ENCODE measurements around the gene EBF4. TPM values are rescaled to one million over a fixed set of nuclear protein-coding genes. Genes with fewer than 3 reads are reported as not detected.

Gene EBF4
- total RNA-seq, 1 experiment from 2014 or later: 11.4 TPM

DNA sequence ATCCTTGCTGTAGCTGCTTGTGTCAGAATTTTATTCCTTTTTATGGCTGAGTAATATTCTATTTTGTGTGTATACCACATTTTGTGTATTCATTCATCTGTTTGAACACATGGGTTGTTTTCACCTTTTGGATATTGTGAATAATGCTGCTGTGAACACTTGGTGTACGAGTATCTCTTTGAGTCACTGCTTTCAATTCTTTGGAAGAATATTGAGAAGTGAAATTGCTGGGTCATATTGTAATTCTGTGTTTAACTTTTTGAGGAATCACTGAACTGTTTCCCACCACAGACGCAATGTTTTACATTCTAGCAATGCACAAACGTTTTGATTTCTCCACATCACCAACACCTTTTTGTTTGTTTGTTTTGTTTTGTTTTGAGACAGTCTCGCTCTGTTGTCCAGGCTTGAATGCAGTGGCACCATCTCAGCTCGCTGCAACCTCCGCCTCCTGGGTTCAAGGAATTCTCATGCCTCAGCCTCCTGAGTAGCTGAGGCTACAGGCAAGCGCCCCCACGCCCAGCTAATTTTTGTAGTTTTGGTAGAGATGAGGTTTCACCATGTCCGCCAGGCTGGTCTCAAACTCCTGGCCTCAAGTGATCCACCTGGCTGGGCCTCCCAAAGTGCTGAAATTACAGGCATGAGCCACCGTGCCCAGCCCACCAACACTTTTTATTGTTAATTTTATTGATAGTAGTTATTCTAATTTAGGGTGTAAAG lies 86.2 kb downstream of the EBF4 start:
- Histone ChIP-seq H3K36me3 (ENCODE audit: control insufficient read depth in 1 of 2, insufficient read depth in 2 of 2, low read length in 2 of 2) (no peaks in the 10 kb centered on the region), H3K4me3 (replicated peaks in 1 of 2; ENCODE audit: low read depth in 1 of 2, low read length in 2 of 2) (no peak overlapping the region), H3K4me1 (ENCODE audit: control insufficient read depth in 1 of 2, insufficient read depth in 2 of 2, low read length in 2 of 2) (no peaks in the 10 kb centered on the region), H3K79me2 (ENCODE audit: insufficient read depth, low read length) (no peaks in the 10 kb centered on the region), H4K20me1 (ENCODE audit: insufficient read depth) (no peaks in the 10 kb centered on the region), H3K9ac (ENCODE audit: low read length) (no peak overlapping the region), H3K27me3 (ENCODE audit: insufficient read depth, low read length) (peaks cover 6% of the 10 kb centered on the region; the same call in 1 of the 2 replicates), H3K9me2 (ENCODE audit: insufficient read depth) (no peaks in the 10 kb centered on the region), H3K4me2 (ENCODE audit: low read length) (no peak overlapping the region), H3K9me3 (ENCODE audit: control insufficient read depth in 1 of 2, insufficient read depth in 1 of 2, low read depth in 1 of 2, low read length in 2 of 2) (no peaks in the 10 kb centered on the region), H3K27ac (ENCODE audit: low read depth, low read length) (no peak overlapping the region), H2AFZ (ENCODE audit: low read depth, low read length, poor library complexity, severe bottlenecking) (no peak overlapping the region)
- no TSS peak for BruUV-seq (replicated peaks)
- CTCF ChIA-PET: no interaction called here
- RAD21 ChIA-PET (ENCODE audit: low non-redundant PET in 1 of 2, low total read pairs in 2 of 2, uncharacterized antibody in 2 of 2, unreplicated experiment in 2 of 2): no interaction called here
- ATAC-seq (no peak), DNase-seq (ENCODE audit: low read depth, low spot score) (no peak)
- TF ChIP-seq ZFX (IDR thresholded peaks at IDR 0.05) (no peak), SIN3A (IDR thresholded peaks at IDR 0.05; ENCODE audit: low read depth) (no peak)
- POLR2A ChIA-PET: no interaction called here
- intact Hi-C loops (cut with micrococcal nuclease): no loop called here

DNA sequence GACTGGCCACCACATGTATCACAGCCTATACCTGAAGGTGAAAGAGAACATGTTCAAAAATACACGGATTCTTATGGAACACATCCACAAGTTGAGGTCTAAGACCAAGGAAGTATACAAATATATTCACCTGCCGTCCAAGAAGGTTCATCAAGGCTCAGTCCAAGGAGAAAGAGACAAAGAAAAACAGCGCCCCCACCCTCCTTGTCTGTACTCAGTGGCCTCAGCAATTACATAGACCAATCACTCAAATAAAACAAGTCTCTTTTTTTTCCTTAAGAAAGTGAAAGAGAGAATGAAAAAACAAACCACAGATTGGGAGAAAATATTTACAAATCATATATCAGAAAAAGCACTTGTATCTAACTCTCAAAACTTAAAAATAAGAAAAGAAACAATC lies 88.4 kb downstream of the EBF4 start:
- intact Hi-C loops (cut with micrococcal nuclease): no loop called here
- Histone ChIP-seq H3K4me2 (ENCODE audit: low read length) (no peak overlapping the region), H3K9ac (ENCODE audit: low read length) (no peak overlapping the region), H3K9me3 (ENCODE audit: control insufficient read depth in 1 of 2, insufficient read depth in 1 of 2, low read depth in 1 of 2, low read length in 2 of 2) (no peaks in the 10 kb centered on the region), H2AFZ (ENCODE audit: low read depth, low read length, poor library complexity, severe bottlenecking) (no peak overlapping the region), H3K79me2 (ENCODE audit: insufficient read depth, low read length) (no peaks in the 10 kb centered on the region), H3K27ac (ENCODE audit: low read depth, low read length) (no peak overlapping the region), H4K20me1 (ENCODE audit: insufficient read depth) (no peaks in the 10 kb centered on the region), H3K9me2 (ENCODE audit: insufficient read depth) (no peaks in the 10 kb centered on the region), H3K27me3 (ENCODE audit: insufficient read depth, low read length) (peaks cover 6% of the 10 kb centered on the region; the same call in 1 of the 2 replicates), H3K4me1 (ENCODE audit: control insufficient read depth in 1 of 2, insufficient read depth in 2 of 2, low read length in 2 of 2) (no peaks in the 10 kb centered on the region), H3K4me3 (replicated peaks in 1 of 2; ENCODE audit: low read depth in 1 of 2, low read length in 2 of 2) (no peak overlapping the region), H3K36me3 (ENCODE audit: control insufficient read depth in 1 of 2, insufficient read depth in 2 of 2, low read length in 2 of 2) (no peaks in the 10 kb centered on the region)
- RAD21 ChIA-PET (ENCODE audit: low non-redundant PET in 1 of 2, low total read pairs in 2 of 2, uncharacterized antibody in 2 of 2, unreplicated experiment in 2 of 2): no interaction called here
- peak; percentile 54; the same call in 1 of the 2 replicates for ATAC-seq
- no TSS peak for BruUV-seq (replicated peaks)
- CTCF ChIA-PET: interaction anchor here (0.9 kb wide), 1 partner anchor 25 kb away, joined by 3 read pairs; no protein-coding TSS in a partner anchor
- DNase-seq (ENCODE audit: low read depth, low spot score): no peak
- POLR2A ChIA-PET: no interaction called here
- TF ChIP-seq, protein P1, sequence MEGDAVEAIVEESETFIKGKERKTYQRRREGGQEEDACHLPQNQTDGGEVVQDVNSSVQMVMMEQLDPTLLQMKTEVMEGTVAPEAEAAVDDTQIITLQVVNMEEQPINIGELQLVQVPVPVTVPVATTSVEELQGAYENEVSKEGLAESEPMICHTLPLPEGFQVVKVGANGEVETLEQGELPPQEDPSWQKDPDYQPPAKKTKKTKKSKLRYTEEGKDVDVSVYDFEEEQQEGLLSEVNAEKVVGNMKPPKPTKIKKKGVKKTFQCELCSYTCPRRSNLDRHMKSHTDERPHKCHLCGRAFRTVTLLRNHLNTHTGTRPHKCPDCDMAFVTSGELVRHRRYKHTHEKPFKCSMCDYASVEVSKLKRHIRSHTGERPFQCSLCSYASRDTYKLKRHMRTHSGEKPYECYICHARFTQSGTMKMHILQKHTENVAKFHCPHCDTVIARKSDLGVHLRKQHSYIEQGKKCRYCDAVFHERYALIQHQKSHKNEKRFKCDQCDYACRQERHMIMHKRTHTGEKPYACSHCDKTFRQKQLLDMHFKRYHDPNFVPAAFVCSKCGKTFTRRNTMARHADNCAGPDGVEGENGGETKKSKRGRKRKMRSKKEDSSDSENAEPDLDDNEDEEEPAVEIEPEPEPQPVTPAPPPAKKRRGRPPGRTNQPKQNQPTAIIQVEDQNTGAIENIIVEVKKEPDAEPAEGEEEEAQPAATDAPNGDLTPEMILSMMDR (IDR thresholded peaks at IDR 0.05 in 2 of 3, conservative IDR thresholded peaks at IDR 0.05 in 1 of 3; ENCODE audit: borderline replicate concordance in 1 of 3, insufficient read depth in 1 of 3, low read depth in 2 of 3, low read length in 2 of 3): peak in 2 of 3 experiments; percentile 17 to 23; a peak in 1 of 6 replicates
- TF ChIP-seq CBX3 (IDR thresholded peaks at IDR 0.05; ENCODE audit: low read depth) (no peak), EZH2phosphoT487 (IDR thresholded peaks at IDR 0.05; ENCODE audit: borderline replicate concordance) (no peak)
